Measurements from ENCODE around the gene PCBP3.
"Not testable (repeated sequence)": the region's sequence is repeated elsewhere in the genome, so short reads cannot be mapped to it uniquely, and the experiment has no call there.

The PCBP3 gene

GRCh38 chr21:45801989-45802388, 158.5 kb downstream of the PCBP3 start:
- Mint-ChIP-seq H3K27me3 (no peaks in the 10 kb centered on the region), H3K27ac (no peak overlapping the region), H3K4me1 (no peaks in the 10 kb centered on the region), H3K4me3 (no peak overlapping the region), H3K36me3 (peaks cover 1% of the 10 kb centered on the region), H3K9me3 (no peaks in the 10 kb centered on the region)
- ATAC-seq (ENCODE audit: low read depth) (no peak), DNase-seq (ENCODE audit: low spot score in 2 of 2) (no peak)

DNA sequence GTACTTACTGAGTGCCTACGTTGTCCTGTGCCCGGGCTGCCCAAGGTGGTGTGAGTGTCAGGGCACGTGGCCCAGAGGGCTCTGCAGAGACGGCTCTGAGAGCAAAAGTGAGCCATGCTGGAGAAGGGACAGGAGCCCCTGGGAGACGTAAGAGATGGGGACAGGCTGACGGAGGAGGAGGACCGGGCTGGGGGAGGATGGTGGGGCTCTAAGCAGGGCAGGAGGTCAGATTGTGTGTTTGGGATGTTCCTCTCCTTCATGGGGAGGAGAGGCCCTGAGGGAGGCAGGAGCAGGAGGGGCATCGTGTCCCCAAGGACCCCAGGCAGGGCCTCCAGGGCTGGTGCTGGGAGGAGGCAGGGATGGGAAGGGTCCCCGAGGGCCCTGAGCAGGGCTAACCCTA, 158.9 kb downstream of the PCBP3 start:
- H3K4me3 Mint-ChIP-seq, result no peak overlapping the region
- H3K4me1 Mint-ChIP-seq, result no peaks in the 10 kb centered on the region
- no peak overlapping the region for H3K27ac Mint-ChIP-seq
- H3K9me3 Mint-ChIP-seq, result peaks cover 3% of the 10 kb centered on the region
- DNase-seq (ENCODE audit: low spot score in 2 of 2) (no peak), ATAC-seq (ENCODE audit: low read depth) (no peak)
- peaks cover 4% of the 10 kb centered on the region for H3K36me3 Mint-ChIP-seq
- no peaks in the 10 kb centered on the region for H3K27me3 Mint-ChIP-seq

GRCh38 chr21:45802956-45803617, 159.6 kb downstream of the PCBP3 start:
- no peaks in the 10 kb centered on the region for H3K4me1 Mint-ChIP-seq
- peaks cover 4% of the 10 kb centered on the region for H3K9me3 Mint-ChIP-seq
- DNase-seq (ENCODE audit: low spot score in 2 of 2), result no peak
- no peak for ATAC-seq (ENCODE audit: low read depth)
- H3K4me3 Mint-ChIP-seq, result no peak overlapping the region
- peaks cover 5% of the 10 kb centered on the region for H3K36me3 Mint-ChIP-seq
- H3K27ac Mint-ChIP-seq, result no peak overlapping the region
- H3K27me3 Mint-ChIP-seq, result no peaks in the 10 kb centered on the region

DNA sequence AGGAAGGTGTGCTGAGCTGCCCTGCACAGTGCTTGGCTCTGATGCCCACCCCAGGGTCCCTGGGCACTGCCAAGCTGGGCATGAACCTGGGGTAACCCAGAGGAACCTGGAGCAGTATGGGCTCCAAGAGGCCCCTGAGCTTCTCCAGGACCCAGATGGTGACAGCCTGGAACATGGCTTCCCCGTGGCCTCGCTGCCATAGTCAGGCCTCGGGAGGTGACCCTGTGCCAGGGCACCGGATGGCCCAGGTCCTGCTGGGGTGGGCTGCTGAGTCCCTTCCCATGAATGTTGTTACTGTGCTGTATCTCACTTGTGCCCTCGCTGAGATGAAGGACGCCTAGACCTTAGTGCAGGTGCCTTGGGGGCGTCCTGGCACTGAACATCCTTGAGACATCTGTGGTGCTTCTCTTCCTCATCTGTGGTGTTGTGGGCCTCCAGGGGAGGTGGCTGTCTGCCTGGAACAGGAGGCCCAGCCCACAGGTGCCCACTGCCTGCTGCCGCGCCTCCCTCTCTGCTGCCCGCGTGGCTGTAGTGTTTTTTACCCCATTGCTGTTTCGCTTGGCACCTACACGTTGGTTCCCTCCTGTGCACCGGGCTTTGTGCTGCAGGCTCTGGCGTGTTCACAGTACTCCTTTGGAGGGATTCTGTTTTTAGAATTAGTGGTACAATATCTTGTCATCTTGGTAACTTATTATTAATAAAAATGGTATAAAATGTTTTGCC, 160.3 kb downstream of the PCBP3 start:
- Mint-ChIP-seq H3K4me3 (no peak overlapping the region), H3K27me3 (no peaks in the 10 kb centered on the region), H3K4me1 (no peaks in the 10 kb centered on the region), H3K9me3 (peaks cover 4% of the 10 kb centered on the region), H3K36me3 (peaks cover 5% of the 10 kb centered on the region), H3K27ac (no peak overlapping the region)
- DNase-seq (ENCODE audit: low spot score in 2 of 2), result no peak
- ATAC-seq (ENCODE audit: low read depth), result no peak

DNA sequence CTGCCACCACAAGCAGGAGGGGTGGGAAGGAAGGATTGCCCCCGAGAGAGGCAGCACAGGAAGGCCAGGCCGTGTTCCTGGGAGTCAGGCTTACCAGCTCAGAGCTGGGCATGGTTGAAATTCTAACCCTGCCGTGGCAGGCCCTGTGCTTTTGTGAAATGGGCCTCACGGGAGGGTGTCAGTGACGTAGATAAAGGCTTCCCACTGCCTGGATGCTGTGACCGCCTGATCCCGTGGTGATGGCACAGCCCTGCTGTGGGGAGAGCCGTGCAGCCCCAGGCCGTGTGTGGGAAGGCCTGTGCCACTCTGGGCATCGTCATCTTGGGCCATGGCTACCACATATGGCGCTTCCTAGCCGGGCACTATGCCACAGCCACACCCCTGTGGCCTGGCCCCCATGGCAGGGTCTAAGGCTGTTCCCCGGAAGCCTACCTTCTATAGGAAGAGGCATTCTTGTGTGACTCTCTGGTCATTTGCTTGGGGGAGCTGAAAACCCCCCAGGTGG, 161.3 kb downstream of the PCBP3 start:
- Mint-ChIP-seq H3K4me3 (no peak overlapping the region), H3K36me3 (peaks cover 5% of the 10 kb centered on the region), H3K4me1 (no peaks in the 10 kb centered on the region), H3K9me3 (peaks cover 4% of the 10 kb centered on the region), H3K27me3 (peaks cover 2% of the 10 kb centered on the region), H3K27ac (no peak overlapping the region)
- DNase-seq (ENCODE audit: low spot score in 2 of 2) (no peak), ATAC-seq (ENCODE audit: low read depth) (no peak)

DNA sequence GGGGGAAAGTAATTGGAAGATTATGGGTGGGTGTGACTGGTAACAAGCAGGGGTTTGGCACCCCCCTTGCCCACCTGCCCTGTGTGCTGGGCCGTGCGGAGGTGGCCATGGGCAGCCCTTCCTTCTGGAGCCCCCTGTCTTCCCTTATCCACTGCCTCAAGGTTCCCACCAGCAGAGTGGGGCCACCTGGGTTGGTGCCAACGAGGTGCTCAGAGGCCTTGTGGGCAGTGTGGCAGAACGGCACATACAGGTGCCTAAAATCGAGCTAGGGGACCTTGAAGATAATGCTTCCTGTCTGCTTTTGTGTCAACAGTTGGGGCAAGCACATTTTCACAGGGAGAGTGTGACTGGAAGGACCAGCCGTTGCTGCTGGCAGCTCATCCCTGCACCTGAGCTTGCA, 161.8 kb downstream of the PCBP3 start:
- Mint-ChIP-seq H3K27ac (no peak overlapping the region), H3K4me1 (no peaks in the 10 kb centered on the region)

DNA sequence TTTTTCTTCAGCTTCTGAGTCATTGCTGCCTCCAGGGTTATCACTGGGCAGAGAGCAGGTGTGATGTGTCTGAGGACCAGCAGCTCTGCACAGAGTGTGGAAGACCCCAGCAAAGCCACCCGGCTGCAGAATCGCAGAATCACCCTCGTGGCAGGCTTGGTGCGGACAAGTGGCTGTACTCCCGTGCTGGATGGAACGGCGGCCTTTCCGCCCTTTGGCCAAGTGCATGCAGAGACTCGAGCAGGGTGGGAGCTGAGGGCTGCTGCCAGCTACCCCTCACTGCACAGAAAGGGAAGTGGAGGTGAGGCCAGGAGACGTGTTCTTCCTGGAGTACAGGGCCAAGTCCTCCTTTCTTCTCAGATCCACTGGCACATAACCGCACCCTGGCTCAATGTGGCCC, 162.5 kb downstream of the PCBP3 start:
- H3K27me3 Mint-ChIP-seq, result peaks cover 2% of the 10 kb centered on the region
- no peak overlapping the region for H3K4me3 Mint-ChIP-seq
- ATAC-seq (ENCODE audit: low read depth) (no peak), DNase-seq (ENCODE audit: low spot score in 2 of 2) (no peak)
- no peaks in the 10 kb centered on the region for H3K4me1 Mint-ChIP-seq
- no peak overlapping the region for H3K27ac Mint-ChIP-seq
- peaks cover 4% of the 10 kb centered on the region for H3K9me3 Mint-ChIP-seq
- peaks cover 5% of the 10 kb centered on the region for H3K36me3 Mint-ChIP-seq

More for the DNA sequence above, 161.8 kb downstream of the PCBP3 start:
- H3K27me3 Mint-ChIP-seq, result peaks cover 2% of the 10 kb centered on the region
- H3K36me3 Mint-ChIP-seq, result peaks cover 5% of the 10 kb centered on the region
- H3K9me3 Mint-ChIP-seq, result peaks cover 4% of the 10 kb centered on the region
- H3K4me3 Mint-ChIP-seq, result no peak overlapping the region
- no peak for ATAC-seq (ENCODE audit: low read depth)
- DNase-seq (ENCODE audit: low spot score in 2 of 2), result no peak

DNA sequence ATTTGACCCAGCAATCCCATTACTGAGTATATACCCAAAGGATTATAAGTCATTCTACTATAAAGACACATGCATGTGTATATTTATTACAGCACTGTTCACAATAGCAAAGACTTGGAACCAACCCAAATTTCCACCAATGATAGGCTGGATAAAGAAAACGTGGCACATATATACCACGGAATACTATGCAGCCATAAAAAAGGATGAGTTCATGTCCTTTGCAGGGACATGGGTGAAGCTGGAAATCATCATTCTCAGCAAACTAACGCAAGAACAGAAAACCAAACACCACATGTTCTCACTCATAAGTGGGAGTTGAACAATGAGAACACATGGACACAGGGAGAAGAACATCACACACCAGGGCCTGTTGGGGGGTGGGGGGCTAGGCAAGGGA, 165.1 kb downstream of the PCBP3 start:
- not testable (repeated sequence) for H3K27me3 Mint-ChIP-seq; ATAC-seq (ENCODE audit: low read depth); H3K36me3 Mint-ChIP-seq; H3K27ac Mint-ChIP-seq; DNase-seq (ENCODE audit: low spot score in 2 of 2); H3K4me3 Mint-ChIP-seq; H3K4me1 Mint-ChIP-seq; H3K9me3 Mint-ChIP-seq

DNA sequence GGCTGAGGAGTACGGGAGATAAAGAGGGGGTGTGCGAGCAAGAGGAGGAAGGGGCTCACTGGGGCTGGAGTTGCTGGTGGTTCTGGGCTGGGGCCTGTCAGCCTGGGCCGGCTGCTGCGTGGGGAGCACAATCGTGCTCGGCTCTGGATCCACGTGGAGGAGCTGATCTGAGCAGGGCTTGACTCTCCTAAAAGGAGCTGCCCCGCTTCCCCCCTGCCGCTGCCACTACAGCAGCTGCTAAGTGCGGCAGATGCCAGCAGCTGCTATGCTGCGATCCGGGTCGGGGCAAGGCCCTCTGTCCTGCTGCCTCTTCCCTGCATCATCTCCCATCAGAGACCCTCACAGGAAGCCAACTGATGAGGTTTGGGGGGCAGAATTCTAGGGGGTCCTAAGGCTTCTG, 165.9 kb downstream of the PCBP3 start:
- H3K27me3 Mint-ChIP-seq, result peaks cover 3% of the 10 kb centered on the region
- DNase-seq (ENCODE audit: low spot score in 2 of 2) (no peak), ATAC-seq (ENCODE audit: low read depth) (no peak)
- peaks cover 4% of the 10 kb centered on the region for H3K9me3 Mint-ChIP-seq
- H3K36me3 Mint-ChIP-seq, result peaks cover 5% of the 10 kb centered on the region
- H3K4me3 Mint-ChIP-seq, result no peak overlapping the region
- H3K27ac Mint-ChIP-seq, result no peak overlapping the region
- H3K4me1 Mint-ChIP-seq, result no peaks in the 10 kb centered on the region

DNA sequence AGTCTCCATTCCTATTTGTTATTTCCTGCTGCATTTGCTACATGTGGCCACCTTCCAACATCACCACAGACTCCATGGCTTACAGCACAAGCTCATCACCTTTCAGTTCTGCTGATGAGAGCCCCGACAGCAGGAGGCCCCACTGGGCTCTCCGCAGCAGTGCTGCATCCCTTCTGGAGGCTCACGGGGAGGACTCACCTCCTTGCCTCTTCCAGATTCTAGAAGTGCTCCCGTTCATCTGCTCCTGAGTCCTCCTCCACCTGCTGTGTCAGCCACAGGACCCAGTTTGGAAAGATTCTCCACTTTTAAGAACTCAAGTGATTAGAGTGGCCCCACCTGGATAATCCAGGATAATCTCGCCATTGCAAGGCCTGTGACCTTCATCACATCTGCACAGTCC, 167.6 kb downstream of the PCBP3 start:
- no peak overlapping the region for H3K27ac Mint-ChIP-seq
- H3K27me3 Mint-ChIP-seq, result peaks cover 3% of the 10 kb centered on the region
- no peaks in the 10 kb centered on the region for H3K4me1 Mint-ChIP-seq
- ATAC-seq (ENCODE audit: low read depth) (no peak), DNase-seq (ENCODE audit: low spot score in 2 of 2) (no peak)
- peaks cover 5% of the 10 kb centered on the region for H3K36me3 Mint-ChIP-seq
- peaks cover 4% of the 10 kb centered on the region for H3K9me3 Mint-ChIP-seq
- no peak overlapping the region for H3K4me3 Mint-ChIP-seq

DNA sequence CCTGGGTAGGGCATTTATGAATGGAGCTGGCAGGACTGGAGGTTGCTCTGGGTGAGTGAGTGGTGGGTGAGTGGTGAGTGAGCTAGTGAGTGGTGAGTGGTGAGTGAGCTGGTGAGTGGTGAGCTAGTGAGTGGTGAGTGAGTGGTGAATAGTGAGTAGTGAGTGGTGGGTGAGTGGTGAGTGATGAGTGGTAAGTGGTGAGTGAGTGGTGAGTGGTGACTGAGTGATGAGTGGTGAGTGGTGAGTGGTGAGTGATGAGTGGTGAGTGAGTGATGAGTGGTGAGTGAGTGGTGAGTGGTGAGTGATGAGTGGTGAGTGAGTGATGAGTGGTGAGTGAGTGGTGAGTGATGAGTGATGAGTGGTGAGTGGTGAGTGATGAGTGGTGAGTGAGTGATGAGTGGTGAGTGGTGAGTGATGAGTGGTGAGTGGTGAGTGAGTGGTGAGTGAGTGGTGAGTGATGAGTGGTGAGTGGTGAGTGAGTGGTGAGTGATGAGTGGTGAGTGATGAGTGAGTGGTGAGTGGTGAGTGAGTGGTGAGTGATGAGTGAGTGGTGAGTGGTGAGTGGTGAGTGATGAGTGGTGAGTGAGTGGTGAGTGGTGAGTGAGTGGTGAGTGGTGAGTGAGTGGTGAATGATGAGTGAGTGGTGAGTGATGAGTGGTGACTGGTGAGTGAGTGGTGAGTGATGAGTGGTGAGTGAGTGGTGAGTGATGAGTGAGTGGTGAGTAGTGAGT, 170.8 kb downstream of the PCBP3 start:
- DNase-seq (ENCODE audit: low spot score in 2 of 2); H3K36me3 Mint-ChIP-seq; H3K9me3 Mint-ChIP-seq; H3K4me3 Mint-ChIP-seq; ATAC-seq (ENCODE audit: low read depth); H3K27ac Mint-ChIP-seq; H3K4me1 Mint-ChIP-seq; H3K27me3 Mint-ChIP-seq: not testable (repeated sequence)

DNA sequence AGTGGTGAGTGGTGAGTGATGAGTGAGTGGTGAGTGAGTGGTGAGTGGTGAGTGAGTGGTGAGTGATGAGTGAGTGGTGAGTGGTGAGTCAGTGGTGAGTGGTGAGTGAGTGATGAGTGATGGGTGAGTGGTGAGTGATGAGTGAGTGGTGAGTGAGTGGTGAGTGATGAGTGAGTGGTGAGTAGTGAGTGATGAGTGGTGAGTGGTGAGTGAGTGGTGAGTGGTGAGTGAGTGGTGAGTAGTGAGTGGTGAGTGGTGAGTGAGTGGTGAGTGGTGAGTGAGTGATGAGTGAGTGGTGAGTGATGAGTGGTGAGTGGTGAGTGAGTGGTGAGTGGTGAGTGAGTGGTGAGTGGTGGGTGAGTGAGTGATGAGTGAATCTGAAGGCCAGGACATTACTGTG, 172.3 kb downstream of the PCBP3 start:
- not testable (repeated sequence) for ATAC-seq (ENCODE audit: low read depth); H3K27ac Mint-ChIP-seq; H3K4me1 Mint-ChIP-seq; H3K27me3 Mint-ChIP-seq; H3K36me3 Mint-ChIP-seq; H3K9me3 Mint-ChIP-seq; H3K4me3 Mint-ChIP-seq; DNase-seq (ENCODE audit: low spot score in 2 of 2)

- no peak overlapping the region for H3K4me3 Mint-ChIP-seq
- peaks cover 9% of the 10 kb centered on the region for H3K27me3 Mint-ChIP-seq
- ATAC-seq (ENCODE audit: low read depth), result no peak
- DNase-seq (ENCODE audit: low spot score in 2 of 2), result no peak
- no peaks in the 10 kb centered on the region for H3K36me3 Mint-ChIP-seq
- peaks cover 4% of the 10 kb centered on the region for H3K4me1 Mint-ChIP-seq
- no peak overlapping the region for H3K27ac Mint-ChIP-seq
- H3K9me3 Mint-ChIP-seq, result no peaks in the 10 kb centered on the region
Observed at GRCh38 chr21:45816794-45817193, 173.3 kb downstream of the PCBP3 start.

GRCh38 chr21:45817345-45817744, 173.8 kb downstream of the PCBP3 start:
- no peaks in the 10 kb centered on the region for H3K36me3 Mint-ChIP-seq
- peaks cover 4% of the 10 kb centered on the region for H3K4me1 Mint-ChIP-seq
- H3K4me3 Mint-ChIP-seq, result no peak overlapping the region
- peaks cover 11% of the 10 kb centered on the region for H3K27me3 Mint-ChIP-seq
- no peak for ATAC-seq (ENCODE audit: low read depth)
- H3K9me3 Mint-ChIP-seq, result no peaks in the 10 kb centered on the region
- no peak overlapping the region for H3K27ac Mint-ChIP-seq
- DNase-seq (ENCODE audit: low spot score in 2 of 2), result no peak

Measured in memory B cell (primary cell).